Keratinocyte (primary cell): ENCODE measurements around the gene SLC37A3.

Experiments
- EZH2 ChIP-seq: IDR thresholded peaks from one replicate; pipeline ENCODE4 v1.6.1; 2012; ENCODE audit warnings: inconsistent platforms, mild to moderate bottlenecking, low read length, moderate library complexity
- TF ChIP-seq, protein P1 (sequence below), 3 experiments: IDR thresholded peaks in 1 of 3; conservative IDR thresholded peaks in 1 of 3; optimal IDR thresholded peaks in 1 of 3; 2 replicates in 2 of 3; 3 replicates in 1 of 3; pipeline versions ENCODE3 to v1.5.1; 2011; ENCODE audit warnings: low read length in 3 of 3, mild to moderate bottlenecking in 3 of 3, moderate library complexity in 2 of 3, control low read depth in 1 of 3, inconsistent platforms in 1 of 3; ENCODE audit not compliant: insufficient read depth in 2 of 3; ENCODE audit errors: extremely low read depth in 1 of 3

DNA sequence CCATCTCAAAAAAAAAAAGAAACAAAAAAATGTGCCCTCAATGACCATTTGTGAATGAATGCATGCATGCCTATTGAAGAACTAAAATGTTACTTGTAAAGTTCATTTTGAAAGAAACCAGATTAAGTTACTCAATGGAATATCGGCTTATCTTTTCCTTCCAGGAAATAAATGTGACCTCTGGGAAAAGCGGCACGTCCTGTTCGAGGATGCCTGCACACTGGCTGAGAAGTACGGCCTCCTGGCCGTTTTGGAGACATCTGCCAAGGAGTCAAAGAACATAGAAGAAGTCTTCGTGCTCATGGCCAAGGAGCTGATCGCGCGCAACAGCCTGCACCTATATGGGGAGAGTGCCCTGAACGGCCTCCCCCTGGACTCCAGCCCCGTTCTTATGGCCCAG lies 27.4 kb upstream of the SLC37A3 start:
- TF ChIP-seq, protein P1, sequence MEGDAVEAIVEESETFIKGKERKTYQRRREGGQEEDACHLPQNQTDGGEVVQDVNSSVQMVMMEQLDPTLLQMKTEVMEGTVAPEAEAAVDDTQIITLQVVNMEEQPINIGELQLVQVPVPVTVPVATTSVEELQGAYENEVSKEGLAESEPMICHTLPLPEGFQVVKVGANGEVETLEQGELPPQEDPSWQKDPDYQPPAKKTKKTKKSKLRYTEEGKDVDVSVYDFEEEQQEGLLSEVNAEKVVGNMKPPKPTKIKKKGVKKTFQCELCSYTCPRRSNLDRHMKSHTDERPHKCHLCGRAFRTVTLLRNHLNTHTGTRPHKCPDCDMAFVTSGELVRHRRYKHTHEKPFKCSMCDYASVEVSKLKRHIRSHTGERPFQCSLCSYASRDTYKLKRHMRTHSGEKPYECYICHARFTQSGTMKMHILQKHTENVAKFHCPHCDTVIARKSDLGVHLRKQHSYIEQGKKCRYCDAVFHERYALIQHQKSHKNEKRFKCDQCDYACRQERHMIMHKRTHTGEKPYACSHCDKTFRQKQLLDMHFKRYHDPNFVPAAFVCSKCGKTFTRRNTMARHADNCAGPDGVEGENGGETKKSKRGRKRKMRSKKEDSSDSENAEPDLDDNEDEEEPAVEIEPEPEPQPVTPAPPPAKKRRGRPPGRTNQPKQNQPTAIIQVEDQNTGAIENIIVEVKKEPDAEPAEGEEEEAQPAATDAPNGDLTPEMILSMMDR (optimal IDR thresholded peaks at IDR 0.05 in 1 of 3, IDR thresholded peaks at IDR 0.05 in 1 of 3, conservative IDR thresholded peaks at IDR 0.05 in 1 of 3; ENCODE audit: extremely low read depth in 1 of 3, insufficient read depth in 2 of 3, low read length in 3 of 3), result no peak
- TF ChIP-seq EZH2, result no peak
